ENCODE data around the gene CHST9.
"Not testable (repeated sequence)": the region's sequence is repeated elsewhere in the genome, so short reads cannot be mapped to it uniquely, and the experiment has no call there.

The CHST9 gene

DNA sequence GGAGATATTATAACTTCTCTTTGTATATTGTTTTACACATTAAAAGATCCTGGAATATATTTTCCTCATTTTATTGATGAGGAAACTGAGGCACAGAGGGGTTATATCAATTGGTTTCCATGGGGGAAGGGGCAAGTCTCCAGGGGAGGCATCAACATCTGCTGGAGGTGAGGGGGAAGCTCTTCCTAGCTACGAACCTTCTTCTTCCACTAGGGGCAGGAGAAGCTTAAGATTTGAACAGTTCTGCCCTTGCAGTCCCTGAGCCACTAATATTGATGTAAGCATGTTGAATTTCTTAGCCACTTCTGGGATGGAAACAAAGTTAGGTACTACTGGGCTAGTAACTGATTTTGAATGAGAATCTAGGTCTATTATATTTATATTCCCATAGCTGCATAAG lies 179.5 kb downstream of the CHST9 start:
- DNase-seq (ENCODE audit: low read depth in 3 of 3): no peak

- DNase-seq (ENCODE audit: low read depth in 3 of 3): no peak
Measured at GRCh38 chr18:27004056-27004829, 180.9 kb downstream of the CHST9 start.

- no peak for DNase-seq (ENCODE audit: low read depth in 3 of 3)
Measured at GRCh38 chr18:26999797-27000196, 185.3 kb downstream of the CHST9 start.

DNA sequence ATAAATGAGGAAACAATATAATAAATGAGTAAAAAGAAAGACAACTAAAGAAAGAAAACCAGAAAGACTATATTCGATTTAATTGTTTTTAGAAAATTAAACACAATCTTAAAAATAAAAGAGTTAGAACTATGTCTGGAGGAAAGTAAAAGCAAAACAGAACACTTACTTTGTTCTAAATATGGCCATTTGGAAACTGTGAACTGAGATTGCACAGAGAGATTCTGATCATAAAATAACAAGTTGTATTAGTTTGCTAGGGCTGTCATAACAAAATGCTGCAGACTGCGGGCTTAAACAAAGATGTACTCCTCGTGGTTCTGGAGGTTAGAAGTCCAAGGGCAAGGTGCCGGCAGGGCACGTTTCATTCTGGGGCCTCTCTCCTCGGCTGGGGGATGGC lies 191.5 kb downstream of the CHST9 start:
- no peak for DNase-seq (ENCODE audit: low read depth in 3 of 3)

DNA sequence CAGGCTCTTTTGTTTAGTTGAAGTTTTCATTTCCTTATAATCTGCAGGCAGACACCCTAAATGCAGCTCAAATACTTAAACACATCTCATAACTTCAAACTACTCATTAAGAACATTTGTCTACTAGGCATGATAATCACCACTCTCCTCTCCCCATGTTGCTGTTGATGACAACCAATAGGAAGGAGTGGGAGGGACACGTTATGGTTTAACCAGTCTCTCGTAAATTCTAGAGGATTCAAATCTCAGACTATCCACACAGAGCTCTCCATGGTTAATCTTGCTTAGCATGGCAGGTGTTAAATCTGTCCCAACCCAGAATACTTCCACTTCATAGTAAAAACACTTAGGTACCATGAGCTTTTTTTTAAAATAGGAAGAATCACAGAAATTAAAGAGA lies 192.2 kb downstream of the CHST9 start:
- DNase-seq (ENCODE audit: low read depth in 3 of 3): no peak

GRCh38 chr18:26989842-26990241 lies 195.3 kb downstream of the CHST9 start:
- DNase-seq (ENCODE audit: low read depth in 3 of 3): no peak

- DNase-seq (ENCODE audit: low read depth in 3 of 3): no peak
Measured at GRCh38 chr18:26981360-26982082, 203.6 kb downstream of the CHST9 start.

- no peak for DNase-seq (ENCODE audit: low read depth in 3 of 3)
Measured at GRCh38 chr18:26978812-26979341, 206.2 kb downstream of the CHST9 start.

DNA sequence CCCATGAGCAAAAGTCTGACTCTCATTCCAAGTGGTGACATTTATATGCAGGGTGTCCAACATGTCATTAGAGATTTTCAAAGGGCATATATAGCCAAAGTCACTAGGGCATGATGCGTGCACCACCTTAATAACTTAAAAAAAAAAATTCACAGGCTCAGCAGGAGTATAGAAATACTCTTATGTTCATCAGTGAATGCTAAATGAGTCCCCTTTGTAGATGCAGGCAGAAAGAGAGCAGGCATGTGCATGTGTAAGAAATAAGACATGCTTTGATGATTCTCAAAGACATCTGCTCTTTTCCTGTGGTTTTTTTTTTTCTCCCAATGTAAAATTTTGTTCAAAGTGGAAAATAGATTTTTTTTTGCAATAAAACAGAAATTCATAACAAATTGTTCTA lies 207.3 kb downstream of the CHST9 start:
- no peak for DNase-seq (ENCODE audit: low read depth in 3 of 3)

DNA sequence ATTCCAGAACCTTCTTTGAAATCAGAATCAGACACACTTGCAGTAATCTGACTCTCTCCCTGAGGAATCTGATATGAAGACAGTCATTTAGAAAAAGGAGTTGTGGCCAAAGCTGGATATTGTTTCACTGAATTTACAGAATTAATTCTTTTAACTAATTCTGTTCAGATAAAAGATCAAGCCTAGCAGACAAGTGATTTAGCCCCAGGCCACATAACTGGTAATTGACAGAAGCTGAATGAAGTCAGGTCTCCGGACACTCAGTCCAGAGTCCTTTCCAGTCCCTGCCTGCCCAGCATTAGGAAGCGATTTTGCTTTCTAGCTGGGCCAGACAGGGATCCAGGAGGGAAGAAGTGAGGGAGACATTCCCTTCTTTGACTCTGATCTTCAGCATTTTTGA lies 208.9 kb downstream of the CHST9 start:
- DNase-seq (ENCODE audit: low read depth in 3 of 3): no peak

- DNase-seq (ENCODE audit: low read depth in 3 of 3): not testable (repeated sequence)
Measured at GRCh38 chr18:26972549-26972948, 212.6 kb downstream of the CHST9 start.

DNA sequence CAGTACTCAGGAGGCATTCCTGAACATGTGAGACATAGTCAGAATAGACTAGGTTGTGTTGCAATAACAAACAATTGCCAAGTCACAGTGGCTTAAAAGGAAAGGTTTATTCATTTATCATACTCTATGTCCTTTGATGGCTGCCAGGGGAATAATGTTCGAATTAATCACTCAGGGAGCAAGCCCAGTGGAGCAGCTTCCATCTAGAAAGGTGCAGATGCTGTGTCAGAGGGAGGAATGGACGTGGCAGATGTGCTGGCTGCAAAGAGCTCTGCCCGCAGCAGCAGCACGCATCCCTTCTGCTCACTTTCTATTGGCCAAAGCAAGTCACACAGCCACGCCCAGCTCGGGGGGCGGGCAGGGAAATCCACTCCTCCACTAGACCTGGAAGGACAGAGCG lies 213.7 kb downstream of the CHST9 start:
- no peak for DNase-seq (ENCODE audit: low read depth in 3 of 3)

GRCh38 chr18:26970637-26971036 lies 214.5 kb downstream of the CHST9 start:
- DNase-seq (ENCODE audit: low read depth in 3 of 3): no peak

DNA sequence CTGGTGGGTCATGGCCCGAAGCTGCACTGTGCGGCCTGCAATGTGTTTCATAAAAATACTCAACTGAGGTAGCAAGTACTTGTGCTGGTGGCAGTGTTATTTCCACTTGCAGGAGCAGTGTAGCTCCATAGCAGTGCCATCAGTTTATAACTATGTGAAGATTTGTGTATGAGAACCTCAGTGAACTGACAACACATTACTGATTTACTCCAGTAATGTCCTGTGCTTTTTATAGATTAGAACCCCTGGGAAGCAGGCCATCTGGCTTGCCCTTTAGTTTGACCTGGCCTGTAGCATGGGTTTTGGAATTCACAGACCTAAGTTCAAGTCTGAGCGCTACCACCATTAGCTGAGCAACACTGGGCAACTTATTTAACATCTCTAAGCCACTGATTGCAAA lies 219.9 kb downstream of the CHST9 start:
- DNase-seq (ENCODE audit: low read depth in 3 of 3): no peak

DNA sequence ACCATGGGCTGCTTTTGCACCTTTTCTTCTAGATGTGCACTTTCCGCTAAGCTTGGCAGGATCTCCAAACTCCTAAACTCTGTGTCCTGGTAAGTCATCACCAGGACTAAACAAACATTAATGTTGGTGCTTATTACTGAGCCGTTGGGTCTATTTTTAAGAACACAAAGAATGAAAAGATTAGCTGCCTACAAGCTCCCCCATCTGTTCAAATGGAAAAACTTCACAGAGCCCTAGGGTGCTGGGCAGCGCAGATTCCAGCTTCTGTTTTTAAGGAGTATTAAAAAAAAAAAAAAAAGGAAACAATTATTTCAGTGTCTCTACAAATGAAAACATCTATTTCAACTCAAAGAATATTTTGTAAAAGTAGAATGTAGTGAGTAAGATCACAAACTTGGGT lies 221.8 kb downstream of the CHST9 start:
- DNase-seq (ENCODE audit: low read depth in 3 of 3): no peak

DNA sequence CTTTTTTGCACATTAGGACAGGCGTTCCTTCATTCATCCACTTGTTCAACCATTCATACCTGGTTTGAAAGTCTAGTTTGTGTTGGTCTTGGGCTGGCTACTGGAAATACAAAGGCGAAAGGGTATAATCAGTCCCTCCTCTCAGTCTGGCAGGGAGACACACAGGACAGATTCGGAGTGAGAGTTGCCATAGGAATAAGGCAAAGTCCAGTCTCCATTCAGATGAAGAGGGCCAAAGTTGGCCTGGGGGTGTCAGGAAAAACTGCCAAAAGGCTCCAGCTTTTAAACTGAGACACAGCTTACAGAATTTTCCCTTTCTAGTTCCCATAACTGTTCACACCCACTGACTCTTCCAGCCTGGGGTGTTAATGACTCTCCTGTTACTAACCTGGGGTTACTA lies 223.3 kb downstream of the CHST9 start:
- no peak for DNase-seq (ENCODE audit: low read depth in 3 of 3)

GRCh38 chr18:26960911-26961310 lies 224.2 kb downstream of the CHST9 start:
- no peak for DNase-seq (ENCODE audit: low read depth in 3 of 3)

GRCh38 chr18:26956863-26957262 lies 228.2 kb downstream of the CHST9 start:
- DNase-seq (ENCODE audit: low read depth in 3 of 3): no peak

GRCh38 chr18:26948703-26949102 lies 236.4 kb downstream of the CHST9 start:
- no peak for DNase-seq (ENCODE audit: low read depth in 3 of 3)

DNA sequence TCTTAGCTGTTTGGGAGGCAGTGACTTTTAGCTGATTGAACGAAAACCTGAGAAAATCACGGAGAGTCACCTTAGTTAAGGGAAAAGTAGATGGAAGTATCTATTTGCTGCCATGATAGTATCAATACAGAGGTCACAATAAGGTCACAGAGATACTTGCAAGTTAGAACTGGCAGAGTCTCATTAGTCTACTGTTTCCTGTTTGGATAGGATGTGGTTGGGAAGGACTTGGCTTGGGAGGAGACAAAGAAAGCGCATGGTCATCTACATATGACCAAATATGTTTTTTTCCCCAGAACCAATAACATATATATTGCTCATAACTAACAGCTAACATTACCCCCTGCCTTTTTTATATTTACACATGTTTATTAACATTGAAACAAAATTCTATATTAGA lies 241.2 kb downstream of the CHST9 start:
- DNase-seq (ENCODE audit: low read depth in 3 of 3): no peak

DNA sequence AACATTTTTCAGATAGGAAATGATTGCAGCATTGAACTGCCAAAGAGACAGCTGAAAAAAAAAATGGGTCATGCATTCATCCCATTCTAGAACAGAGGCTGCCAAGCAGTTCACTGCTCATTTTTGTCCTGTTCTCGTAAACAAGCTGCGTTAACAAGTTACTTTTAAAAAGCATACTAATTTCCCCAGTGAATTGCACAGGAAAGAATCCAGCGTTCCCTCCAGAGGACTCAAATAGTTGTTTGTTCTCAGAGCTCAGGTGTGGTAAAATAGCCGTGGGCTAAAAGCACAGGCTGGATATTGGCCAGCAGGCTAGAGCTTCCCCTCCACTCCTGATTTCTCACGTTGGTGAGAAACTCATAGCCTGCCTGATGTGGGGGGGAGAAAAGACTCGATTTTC lies 243.5 kb downstream of the CHST9 start:
- no peak for DNase-seq (ENCODE audit: low read depth in 3 of 3)

- DNase-seq (ENCODE audit: low read depth in 3 of 3): no peak
Measured at GRCh38 chr18:26940744-26941398, 244.2 kb downstream of the CHST9 start.

DNA sequence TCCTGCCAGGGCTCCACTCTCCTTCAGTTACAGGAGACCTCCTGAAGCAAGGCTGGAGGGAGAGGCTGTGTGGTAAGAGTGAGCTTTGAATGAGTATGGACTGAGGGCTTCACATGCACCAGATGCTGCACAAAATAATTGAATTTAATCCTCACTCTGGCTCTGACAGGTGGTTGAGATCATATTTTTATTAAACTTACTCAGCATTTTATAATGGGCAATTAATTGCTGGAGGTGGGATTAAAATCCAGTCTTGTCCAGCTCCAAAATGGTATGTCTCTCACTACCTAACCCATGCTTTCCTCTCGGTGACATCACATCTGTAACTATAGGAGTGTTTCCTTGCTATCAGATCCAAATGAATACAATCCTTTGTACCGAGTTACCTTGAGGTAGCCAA lies 253.4 kb downstream of the CHST9 start:
- DNase-seq (ENCODE audit: low read depth in 3 of 3): no peak
